IMR-90 (cell line): ENCODE data around the gene TMEM129. TPM values are rescaled to one million over a fixed set of nuclear protein-coding genes. Genes with fewer than 3 reads are reported as not detected.

ENCODE experiments used
- ATAC-seq: fragments of 200-7000 bp; cut with Tn5 transposase; 2 replicates; pipeline ENCODE4 v1.9.1; 2020; ENCODE audit warnings: low read depth, mild to moderate bottlenecking, moderate library complexity
- BruUV-seq: library from RNA; stranded (reverse); fragments of 400-500 nt; replicated peaks from 2 replicates; lab custom pipeline; 2021; lab: Mats Ljungman, UMichigan
- CTCF ChIA-PET: fragments of 300-600 bp; formaldehyde crosslinking; extraction: SDS; loops from one replicate; lab custom pipeline; 2021; ENCODE audit warnings: antibody characterized with exemption; lab: Yijun Ruan, JAX
- POLR2A ChIA-PET: fragments of 300-600 bp; sonication (Branson Sonifier 250); formaldehyde crosslinking; loops from one replicate; lab custom pipeline; 2022; ENCODE audit warnings: antibody characterized with exemption; ENCODE audit not compliant: unreplicated experiment; lab: Charles Lee
- DNase-seq: peaks from one replicate; pipeline ENCODE4 v3.0.0; 2013
- H2AFZ ChIP-seq: replicated peaks from 2 replicates; pipeline ENCODE3; 2013; ENCODE audit warnings: low read length, mild to moderate bottlenecking; ENCODE audit not compliant: poor library complexity
- H2AK5ac ChIP-seq: 2 replicates; pipeline ENCODE4 v1.6.1; 2013; ENCODE audit warnings: low read depth, low read length, inconsistent platforms
- H2AK9ac ChIP-seq: replicated peaks from 2 replicates; pipeline ENCODE3; 2013; ENCODE audit warnings: mild to moderate bottlenecking, low read depth, low read length, moderate library complexity; ENCODE audit not compliant: poor library complexity
- H2BK120ac ChIP-seq: 2 replicates; pipeline ENCODE4 v1.6.1; 2013; ENCODE audit warnings: low read depth, low read length, inconsistent platforms
- H2BK15ac ChIP-seq: 3 replicates; pipeline ENCODE4 v1.6.1; 2013; ENCODE audit warnings: low read depth, low read length, inconsistent platforms
- H2BK20ac ChIP-seq: 2 replicates; pipeline ENCODE4 v1.6.1; 2013; ENCODE audit warnings: low read depth, mild to moderate bottlenecking, inconsistent platforms, low read length, moderate library complexity
- H2BK5ac ChIP-seq: 2 replicates; pipeline ENCODE4 v1.6.1; 2013; ENCODE audit warnings: mild to moderate bottlenecking, low read depth, low read length, inconsistent platforms; ENCODE audit not compliant: poor library complexity, severe bottlenecking
- H3K14ac ChIP-seq: replicated peaks from 2 replicates; pipeline ENCODE4 v1.6.1; 2013; ENCODE audit warnings: low read depth, low read length, inconsistent platforms
- H3K18ac ChIP-seq: 2 replicates; pipeline ENCODE4 v1.6.1; 2013; ENCODE audit warnings: low read depth, low read length, control low read depth
- H3K23ac ChIP-seq: 2 replicates; pipeline ENCODE4 v1.6.1; 2013; ENCODE audit warnings: low read depth, low read length, inconsistent platforms
- H3K27ac ChIP-seq: 2 replicates; pipeline ENCODE4 v1.5.1; 2013; ENCODE audit warnings: mild to moderate bottlenecking, control low read depth, low read length; ENCODE audit not compliant: insufficient read depth
- H3K27me3 ChIP-seq: 2 replicates; pipeline ENCODE4 v1.6.1; 2013; ENCODE audit warnings: low read length; ENCODE audit not compliant: control insufficient read depth, insufficient read depth
- H3K36me3 ChIP-seq: 2 replicates; pipeline ENCODE4 v1.6.1; 2013; ENCODE audit warnings: low read length, mixed read lengths; ENCODE audit not compliant: control insufficient read depth, insufficient read depth
- H3K4ac ChIP-seq: 2 replicates; pipeline ENCODE4 v1.6.1; 2013; ENCODE audit warnings: low read depth, low read length, inconsistent platforms
- H3K4me1 ChIP-seq: 2 replicates; pipeline ENCODE4 v1.6.1; 2013; ENCODE audit warnings: low read length, mixed read lengths; ENCODE audit not compliant: control insufficient read depth, insufficient read depth
- H3K4me2 ChIP-seq: 2 replicates; pipeline ENCODE4 v1.6.1; 2013; ENCODE audit warnings: low read depth, mild to moderate bottlenecking, control low read depth, low read length, moderate library complexity
- H3K4me3 ChIP-seq: 2 replicates; pipeline ENCODE4 v1.5.1; 2013; ENCODE audit warnings: low read depth, mild to moderate bottlenecking, control low read depth, low read length, moderate library complexity; ENCODE audit not compliant: insufficient read depth
- H3K56ac ChIP-seq: 2 replicates; pipeline ENCODE4 v1.6.1; 2013; ENCODE audit warnings: low read length, inconsistent platforms; ENCODE audit not compliant: insufficient read depth; ENCODE audit errors: extremely low read depth
- H3K79me1 ChIP-seq, 2 experiments: 2 replicates each; pipeline ENCODE4 v1.6.1; 2013; ENCODE audit warnings: low read length in 2 of 2, inconsistent platforms in 1 of 2, low read depth in 1 of 2
- H3K9ac ChIP-seq: 2 replicates; pipeline ENCODE4 v1.6.1; 2013; ENCODE audit warnings: low read depth, low read length, control low read depth
- H3K9me1 ChIP-seq: 2 replicates; pipeline ENCODE4 v1.6.1; 2013; ENCODE audit warnings: low read length, inconsistent platforms; ENCODE audit not compliant: insufficient read depth
- H3K9me3 ChIP-seq: 2 replicates; pipeline ENCODE4 v1.6.1; 2013; ENCODE audit warnings: low read length; ENCODE audit not compliant: control insufficient read depth, insufficient read depth
- H4K20me1 ChIP-seq: 2 replicates; pipeline ENCODE4 v1.6.1; 2013; ENCODE audit warnings: low read length, inconsistent platforms; ENCODE audit not compliant: insufficient read depth
- H4K5ac ChIP-seq: 2 replicates; pipeline ENCODE4 v1.6.1; 2013; ENCODE audit warnings: mild to moderate bottlenecking, low read depth, low read length, control low read depth
- H4K8ac ChIP-seq, 2 experiments: 2 replicates each; pipeline ENCODE4 v1.6.1; 2013; ENCODE audit warnings: low read depth in 2 of 2, low read length in 2 of 2, control low read depth in 1 of 2, inconsistent platforms in 1 of 2
- H4K91ac ChIP-seq: 2 replicates; pipeline ENCODE4 v1.6.1; 2013; ENCODE audit warnings: low read depth, low read length, inconsistent platforms; ENCODE audit not compliant: insufficient read depth
- BHLHE40 ChIP-seq: fragments of 150-350 bp; IDR thresholded peaks from 2 replicates; pipeline ENCODE4 v1.6.1; 2016; ENCODE audit warnings: mild to moderate bottlenecking, low read depth, low read length
- CEBPB ChIP-seq: IDR thresholded peaks from 2 replicates; pipeline ENCODE4 v1.6.1; 2012; ENCODE audit warnings: low read depth, low read length, improper control_type of control experiment
- CHD1 ChIP-seq: IDR thresholded peaks from 2 replicates; pipeline ENCODE4 v1.6.1; 2012; ENCODE audit warnings: low read depth, low read length, improper control_type of control experiment
- FOS ChIP-seq: fragments of 150-350 bp; IDR thresholded peaks from 2 replicates; pipeline ENCODE4 v1.6.1; 2016; ENCODE audit warnings: low read depth, low read length
- MAFK ChIP-seq: IDR thresholded peaks from 2 replicates; pipeline ENCODE4 v1.6.1; 2012; ENCODE audit warnings: low read depth, low read length, improper control_type of control experiment
- MAZ ChIP-seq: IDR thresholded peaks from 2 replicates; pipeline ENCODE4 v1.6.1; 2012; ENCODE audit warnings: low read depth, mild to moderate bottlenecking, low read length, improper control_type of control experiment, moderate library complexity, borderline replicate concordance
- MXI1 ChIP-seq: IDR thresholded peaks from 2 replicates; pipeline ENCODE4 v1.6.1; 2012; ENCODE audit warnings: low read depth, mild to moderate bottlenecking, low read length, moderate library complexity, borderline replicate concordance
- NFE2L2 ChIP-seq: fragments of 150-350 bp; IDR thresholded peaks from 2 replicates; pipeline ENCODE4 v1.6.1; 2016; ENCODE audit warnings: low read depth, mild to moderate bottlenecking, low read length
- POLR2A ChIP-seq: IDR thresholded peaks from 2 replicates; pipeline ENCODE4 v1.6.1; 2012; ENCODE audit warnings: mild to moderate bottlenecking, low read depth, low read length
- RAD21 ChIP-seq: IDR thresholded peaks from 2 replicates; pipeline ENCODE4 v1.6.1; 2012; ENCODE audit warnings: low read length, improper control_type of control experiment
- RCOR1 ChIP-seq: IDR thresholded peaks from 2 replicates; pipeline ENCODE4 v1.6.1; 2012; ENCODE audit warnings: mild to moderate bottlenecking, low read length, improper control_type of control experiment; ENCODE audit not compliant: insufficient replicate concordance
- RFX5 ChIP-seq: IDR thresholded peaks from 2 replicates; pipeline ENCODE4 v1.8.0; 2012; ENCODE audit warnings: low read depth, mild to moderate bottlenecking, low read length, moderate library complexity
- SMC3 ChIP-seq: fragments of 150-350 bp; IDR thresholded peaks from 2 replicates; pipeline ENCODE4 v1.6.1; 2016; ENCODE audit warnings: low read depth, mild to moderate bottlenecking, antibody characterized with exemption, low read length, moderate library complexity
- WGBS, 2 experiments: methylation state at CpG; one replicate each; pipeline versions ENCODE4 v1.1.5 to v1.1.7; 2013; ENCODE audit warnings: missing lambda C conversion rate in 2 of 2; ENCODE audit not compliant: insufficient read length in 1 of 2; ENCODE audit errors: extremely low coverage in 2 of 2; 5-methylcytosine and 5-hydroxymethylcytosine counted together
- dilution Hi-C: fragments of 300-500 bp; cut with HindIII; formaldehyde crosslinking; loops from one replicate; pipeline ENCODE4 v1.14.3; 2018; ENCODE audit warnings: low sequenced_read_pairs; ENCODE audit not compliant: unreplicated experiment
- in situ Hi-C: fragments of 300-500 bp; cut with MboI; formaldehyde crosslinking; loops from 3 replicates; pipeline ENCODE4 v1.14.3; 2019; ENCODE audit warnings: low sequenced_read_pairs, inconsistent platforms, mixed read lengths
- intact Hi-C: fragments of 100-400 bp; cut with micrococcal nuclease; formaldehyde crosslinking; loops from 2 replicates; pipeline ENCODE4 v1.10.0; 2022
- polyA plus RNA-seq, 3 experiments: library from polyadenylated mRNA; depleted of rRNA; stranded (reverse); fragments of >200 nt; gene quantifications; 2 replicates each; pipeline ENCODE4 v1.2.3, GENCODE V29; 2012; ENCODE audit warnings: low replicate concordance in 1 of 3
- total RNA-seq: library from RNA; depleted of rRNA; stranded (reverse); fragments of >200 nt; gene quantifications from 2 replicates; pipeline ENCODE4 v1.2.3, GENCODE V29; 2012
- TF ChIP-seq, protein P1 (sequence below): fragments of 150-350 bp; IDR thresholded peaks from 2 replicates; pipeline ENCODE4 v1.6.1; 2016; ENCODE audit warnings: low read depth, mild to moderate bottlenecking, low read length, moderate library complexity, borderline replicate concordance
- TF ChIP-seq, protein P2 (sequence below): fragments of 150-350 bp; IDR thresholded peaks from 2 replicates; pipeline ENCODE4 v1.6.1; 2017; ENCODE audit warnings: mild to moderate bottlenecking, antibody characterized with exemption, low read length, low read depth
- TF ChIP-seq, protein P3 (sequence below): conservative IDR thresholded peaks from 2 replicates; pipeline ENCODE4 v1.5.1; 2012; ENCODE audit warnings: mild to moderate bottlenecking, low read depth, low read length, improper control_type of control experiment

Gene TMEM129
- total and polyA plus RNA-seq, 2 of the 4 experiments (the other 2 are of a cell fraction) = 6.6 to 26.6 TPM

DNA sequence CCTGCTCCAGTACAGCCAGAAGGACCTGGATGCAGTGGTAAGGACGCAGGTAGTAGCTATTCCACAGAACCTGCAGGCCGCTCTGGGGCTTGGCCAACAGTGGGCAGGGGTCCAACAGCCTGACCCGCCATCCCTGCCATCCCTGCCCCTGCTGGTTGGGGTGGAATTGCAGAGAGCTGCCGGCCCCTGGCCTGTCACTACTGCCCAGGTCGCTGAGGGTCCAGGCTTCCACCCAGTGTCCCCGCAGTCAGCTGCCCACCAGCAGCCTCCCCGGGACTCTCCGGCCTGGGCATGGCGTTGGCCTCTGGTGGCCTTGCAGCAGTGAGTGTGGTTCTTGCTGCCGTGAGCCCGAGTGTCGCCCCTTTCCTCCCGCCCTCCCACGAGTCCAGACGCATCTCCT, 16.5 kb upstream of the TMEM129 start:
- no peak overlapping the region for H2BK5ac ChIP-seq
- H4K91ac ChIP-seq = no peak overlapping the region
- peaks cover 11% of the 10 kb centered on the region for H3K9me3 ChIP-seq
- no peak overlapping the region for H2AK5ac ChIP-seq
- ChIA-PET CTCF (no interaction called here), POLR2A (interaction anchor here (0.6 kb wide), 1 partner anchor 26 kb away, joined by 3 read pairs; the partner anchor contains the start of gene SLBP)
- no peak overlapping the region for H2BK20ac ChIP-seq
- no peak overlapping the region for H3K4me2 ChIP-seq
- TF ChIP-seq, protein P1, sequence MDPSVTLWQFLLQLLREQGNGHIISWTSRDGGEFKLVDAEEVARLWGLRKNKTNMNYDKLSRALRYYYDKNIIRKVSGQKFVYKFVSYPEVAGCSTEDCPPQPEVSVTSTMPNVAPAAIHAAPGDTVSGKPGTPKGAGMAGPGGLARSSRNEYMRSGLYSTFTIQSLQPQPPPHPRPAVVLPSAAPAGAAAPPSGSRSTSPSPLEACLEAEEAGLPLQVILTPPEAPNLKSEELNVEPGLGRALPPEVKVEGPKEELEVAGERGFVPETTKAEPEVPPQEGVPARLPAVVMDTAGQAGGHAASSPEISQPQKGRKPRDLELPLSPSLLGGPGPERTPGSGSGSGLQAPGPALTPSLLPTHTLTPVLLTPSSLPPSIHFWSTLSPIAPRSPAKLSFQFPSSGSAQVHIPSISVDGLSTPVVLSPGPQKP = no peak
- TF ChIP-seq CEBPB (no peak), RCOR1 (no peak), FOS (no peak), MXI1 (no peak), MAZ (no peak), BHLHE40 (no peak), RAD21 (no peak), RFX5 (no peak), MAFK (no peak), SMC3 (no peak), NFE2L2 (no peak), CHD1 (no peak), POLR2A (no peak)
- TF ChIP-seq, protein P2, sequence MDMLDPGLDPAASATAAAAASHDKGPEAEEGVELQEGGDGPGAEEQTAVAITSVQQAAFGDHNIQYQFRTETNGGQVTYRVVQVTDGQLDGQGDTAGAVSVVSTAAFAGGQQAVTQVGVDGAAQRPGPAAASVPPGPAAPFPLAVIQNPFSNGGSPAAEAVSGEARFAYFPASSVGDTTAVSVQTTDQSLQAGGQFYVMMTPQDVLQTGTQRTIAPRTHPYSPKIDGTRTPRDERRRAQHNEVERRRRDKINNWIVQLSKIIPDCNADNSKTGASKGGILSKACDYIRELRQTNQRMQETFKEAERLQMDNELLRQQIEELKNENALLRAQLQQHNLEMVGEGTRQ = no peak
- TF ChIP-seq, protein P3, sequence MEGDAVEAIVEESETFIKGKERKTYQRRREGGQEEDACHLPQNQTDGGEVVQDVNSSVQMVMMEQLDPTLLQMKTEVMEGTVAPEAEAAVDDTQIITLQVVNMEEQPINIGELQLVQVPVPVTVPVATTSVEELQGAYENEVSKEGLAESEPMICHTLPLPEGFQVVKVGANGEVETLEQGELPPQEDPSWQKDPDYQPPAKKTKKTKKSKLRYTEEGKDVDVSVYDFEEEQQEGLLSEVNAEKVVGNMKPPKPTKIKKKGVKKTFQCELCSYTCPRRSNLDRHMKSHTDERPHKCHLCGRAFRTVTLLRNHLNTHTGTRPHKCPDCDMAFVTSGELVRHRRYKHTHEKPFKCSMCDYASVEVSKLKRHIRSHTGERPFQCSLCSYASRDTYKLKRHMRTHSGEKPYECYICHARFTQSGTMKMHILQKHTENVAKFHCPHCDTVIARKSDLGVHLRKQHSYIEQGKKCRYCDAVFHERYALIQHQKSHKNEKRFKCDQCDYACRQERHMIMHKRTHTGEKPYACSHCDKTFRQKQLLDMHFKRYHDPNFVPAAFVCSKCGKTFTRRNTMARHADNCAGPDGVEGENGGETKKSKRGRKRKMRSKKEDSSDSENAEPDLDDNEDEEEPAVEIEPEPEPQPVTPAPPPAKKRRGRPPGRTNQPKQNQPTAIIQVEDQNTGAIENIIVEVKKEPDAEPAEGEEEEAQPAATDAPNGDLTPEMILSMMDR = no peak
- peaks cover 50% of the 10 kb centered on the region for H3K36me3 ChIP-seq
- no peak overlapping the region for H2BK15ac ChIP-seq
- peaks cover 21 to 32% of the 10 kb centered on the region in 2 experiments for H3K79me1 ChIP-seq
- ATAC-seq (no peak), DNase-seq (no peak)
- no peak overlapping the region for H3K27ac ChIP-seq
- no peak overlapping the region for H4K8ac ChIP-seq
- intact Hi-C loops (no loop called here), in situ Hi-C loops (no loop called here), dilution Hi-C loops (no loop called here)
- H3K14ac ChIP-seq = no peak overlapping the region
- 97% methylated on average over 5 of the region's 15 CpGs; no CpG with 5 or more reads in 1 of the 2 experiments for WGBS, 2 experiments
- no TSS peak for BruUV-seq
- H2AFZ ChIP-seq = no peak overlapping the region
- H3K56ac ChIP-seq = no peak overlapping the region
- H3K18ac ChIP-seq = no peak overlapping the region
- no peaks in the 10 kb centered on the region for H3K9me1 ChIP-seq
- H3K27me3 ChIP-seq = no peaks in the 10 kb centered on the region
- no peak overlapping the region for H3K23ac ChIP-seq
- no peak overlapping the region for H2BK120ac ChIP-seq
- H3K9ac ChIP-seq = no peak overlapping the region
- H3K4me3 ChIP-seq = no peak overlapping the region
- no peak overlapping the region for H4K5ac ChIP-seq
- no peaks in the 10 kb centered on the region for H3K4me1 ChIP-seq
- peaks cover 3% of the 10 kb centered on the region; the same call in 1 of the 2 replicates for H4K20me1 ChIP-seq
- H2AK9ac ChIP-seq = no peak overlapping the region
- H3K4ac ChIP-seq = no peak overlapping the region
